H9 (cell line): ENCODE measurements around the gene SLC1A4. TPM values are rescaled to one million over a fixed set of nuclear protein-coding genes. Genes with fewer than 3 reads are reported as not detected.

ENCODE experiments used
- DNase-seq: peaks from one replicate; pipeline ENCODE4 v3.0.0-alpha.2; 2017
- H2AFZ ChIP-seq: one replicate; pipeline ENCODE4 v1.6.1; 2013; ENCODE audit warnings: mild to moderate bottlenecking, low read length, control low read depth, moderate library complexity
- H2AK5ac ChIP-seq: 2 replicates; pipeline ENCODE4 v1.6.1; 2013; ENCODE audit warnings: low read length, control low read depth, mixed read lengths; ENCODE audit not compliant: insufficient read length
- H2BK120ac ChIP-seq: one replicate; pipeline ENCODE4 v1.6.1; 2013; ENCODE audit warnings: low read depth, mild to moderate bottlenecking, low read length, control low read depth, inconsistent platforms; ENCODE audit not compliant: poor library complexity, severe bottlenecking
- H2BK12ac ChIP-seq: 2 replicates; pipeline ENCODE4 v1.6.1; 2013; ENCODE audit warnings: low read length, control low read depth, mixed read lengths, low read depth; ENCODE audit not compliant: insufficient read length
- H2BK15ac ChIP-seq: 2 replicates; pipeline ENCODE4 v1.6.1; 2013; ENCODE audit warnings: low read depth, low read length, control low read depth
- H2BK20ac ChIP-seq: one replicate; pipeline ENCODE4 v1.6.1; 2013; ENCODE audit warnings: low read depth, mild to moderate bottlenecking, low read length, control low read depth, inconsistent platforms; ENCODE audit not compliant: poor library complexity, severe bottlenecking
- H2BK5ac ChIP-seq: 2 replicates; pipeline ENCODE4 v1.6.1; 2013; ENCODE audit warnings: low read length, control low read depth, mixed read lengths; ENCODE audit not compliant: insufficient read length
- H3K14ac ChIP-seq: 2 replicates; pipeline ENCODE4 v1.6.1; 2013; ENCODE audit warnings: low read length, control low read depth; ENCODE audit not compliant: insufficient read depth
- H3K18ac ChIP-seq: 2 replicates; pipeline ENCODE4 v1.6.1; 2013; ENCODE audit warnings: low read depth, mild to moderate bottlenecking, mixed read lengths, low read length, control low read depth; ENCODE audit not compliant: insufficient read length
- H3K23ac ChIP-seq: 2 replicates; pipeline ENCODE4 v1.6.1; 2013; ENCODE audit warnings: low read length, control low read depth, mixed read lengths, low read depth; ENCODE audit not compliant: insufficient read length
- H3K23me2 ChIP-seq: 2 replicates; pipeline ENCODE4 v1.6.1; 2013; ENCODE audit warnings: low read depth, mild to moderate bottlenecking, mixed read lengths, low read length, control low read depth; ENCODE audit not compliant: insufficient read length, poor library complexity, severe bottlenecking
- H3K27ac ChIP-seq: 2 replicates; pipeline ENCODE4 v1.5.1; 2013; ENCODE audit warnings: low read length, control low read depth, mixed read lengths, low read depth; ENCODE audit not compliant: insufficient read length
- H3K27me3 ChIP-seq: 2 replicates; pipeline ENCODE4 v1.6.1; 2013; ENCODE audit warnings: low read length, control low read depth, inconsistent platforms; ENCODE audit not compliant: insufficient read depth
- H3K4ac ChIP-seq: 2 replicates; pipeline ENCODE4 v1.6.1; 2013; ENCODE audit warnings: low read depth, mild to moderate bottlenecking, control low read depth, inconsistent platforms, low read length, moderate library complexity
- H3K4me1 ChIP-seq: 2 replicates; pipeline ENCODE4 v1.6.1; 2013; ENCODE audit warnings: low read length, control low read depth, inconsistent platforms; ENCODE audit not compliant: insufficient read depth
- H3K4me2 ChIP-seq: 2 replicates; pipeline ENCODE4 v1.6.1; 2013; ENCODE audit warnings: low read length, control low read depth, mixed read lengths; ENCODE audit not compliant: insufficient read length, insufficient read depth
- H3K56ac ChIP-seq: 2 replicates; pipeline ENCODE4 v1.6.1; 2013; ENCODE audit warnings: low read depth, mild to moderate bottlenecking, mixed read lengths, low read length, control low read depth; ENCODE audit not compliant: insufficient read length
- H3K79me1 ChIP-seq: 2 replicates; pipeline ENCODE4 v1.6.1; 2013; ENCODE audit warnings: low read depth, mild to moderate bottlenecking, moderate library complexity, low read length, control low read depth, inconsistent platforms; ENCODE audit not compliant: insufficient read depth, poor library complexity, severe bottlenecking
- H3K79me2 ChIP-seq: 2 replicates; pipeline ENCODE4 v1.6.1; 2013; ENCODE audit warnings: low read length, control low read depth, inconsistent platforms; ENCODE audit not compliant: insufficient read depth
- H3K9ac ChIP-seq: 2 replicates; pipeline ENCODE4 v1.6.1; 2013; ENCODE audit warnings: low read length, control low read depth, mixed read lengths; ENCODE audit not compliant: insufficient read length; ENCODE audit errors: extremely low read depth
- H3K9me3 ChIP-seq: one replicate; pipeline ENCODE4 v1.6.1; 2013; ENCODE audit warnings: low read depth, low read length, inconsistent platforms; ENCODE audit not compliant: control insufficient read depth
- H3T11ph ChIP-seq: one replicate; pipeline ENCODE4 v1.6.1; 2013; ENCODE audit warnings: mild to moderate bottlenecking, low read length, control low read depth, inconsistent platforms
- H4K20me1 ChIP-seq: one replicate; pipeline ENCODE4 v1.6.1; 2013; ENCODE audit not compliant: control insufficient read depth, insufficient read length, insufficient read depth
- H4K5ac ChIP-seq: 2 replicates; pipeline ENCODE4 v1.6.1; 2013; ENCODE audit warnings: low read depth, mild to moderate bottlenecking, mixed read lengths, low read length, control low read depth; ENCODE audit not compliant: insufficient read length
- H4K8ac ChIP-seq: replicated peaks from 2 replicates; pipeline ENCODE4 v1.6.1; 2013; ENCODE audit warnings: low read length, control low read depth, mixed read lengths, low read depth; ENCODE audit not compliant: insufficient read length
- H4K91ac ChIP-seq: 2 replicates; pipeline ENCODE4 v1.6.1; 2013; ENCODE audit warnings: low read depth, mild to moderate bottlenecking, moderate library complexity, mixed read lengths, low read length, control low read depth; ENCODE audit not compliant: insufficient read length
- H3K27ac Mint-ChIP-seq, 3 experiments: 2 replicates in 2 of 3; 3 replicates in 1 of 3; pipeline ENCODE4 v1.8.0; 2020 to 2021; ENCODE audit warnings: mixed read lengths in 3 of 3, mild to moderate bottlenecking in 1 of 3, moderate library complexity in 1 of 3
- H3K27me3 Mint-ChIP-seq: 2 replicates; pipeline ENCODE4 v1.8.0; 2021; ENCODE audit warnings: low read depth, mild to moderate bottlenecking, moderate library complexity, mixed read lengths
- H3K36me3 Mint-ChIP-seq, 3 experiments: 2 replicates in 2 of 3; 3 replicates in 1 of 3; pipeline ENCODE4 v1.8.0; 2020 to 2021; ENCODE audit warnings: low read depth in 3 of 3, mixed read lengths in 3 of 3; ENCODE audit not compliant: insufficient read depth in 1 of 3
- H3K4me1 Mint-ChIP-seq, 2 experiments: 2 replicates each; pipeline ENCODE4 v1.8.0; 2020; ENCODE audit warnings: mixed read lengths in 2 of 2
- H3K4me3 Mint-ChIP-seq, 2 experiments: 2 replicates in 1 of 2; 3 replicates in 1 of 2; pipeline ENCODE4 v1.8.0; 2020 to 2021; ENCODE audit warnings: mild to moderate bottlenecking in 2 of 2, mixed read lengths in 2 of 2, moderate library complexity in 1 of 2
- H3K9me3 Mint-ChIP-seq, 2 experiments: 2 replicates in 1 of 2; 3 replicates in 1 of 2; pipeline ENCODE4 v1.8.0; 2020; ENCODE audit warnings: mild to moderate bottlenecking in 2 of 2, mixed read lengths in 2 of 2, moderate library complexity in 1 of 2
- CTCF ChIP-seq: fragments of 200-600 bp; sonication (generic); conservative IDR thresholded peaks from 3 replicates; pipeline ENCODE4 v1.8.0; 2021; ENCODE audit warnings: antibody characterized with exemption, mild to moderate bottlenecking
- WGBS: extraction: QIAGEN DNeasy Blood & Tissue Kit; methylation state at CpG from one replicate; pipeline ENCODE4 v1.1.7; 2013; ENCODE audit warnings: missing lambda C conversion rate, low lambda C conversion rate, mixed read lengths; ENCODE audit not compliant: insufficient read length; ENCODE audit errors: extremely low coverage; 5-methylcytosine and 5-hydroxymethylcytosine counted together
- total RNA-seq: library from RNA; stranded (reverse); gene quantifications from 2 replicates; pipeline ENCODE4 v1.2.1, GENCODE V29; 2021

SLC1A4 gene
- total RNA-seq, 1 experiment from 2014 or later: 1.9 TPM

- no peaks in the 10 kb centered on the region for H3K27me3 ChIP-seq
- H3K4me1 ChIP-seq: no peaks in the 10 kb centered on the region
- no peak overlapping the region for H4K5ac ChIP-seq
- DNase-seq: no peak
- H3K79me2 ChIP-seq: no peaks in the 10 kb centered on the region
- H3K4ac ChIP-seq: no peak overlapping the region
- no CpG with 5 or more reads among the region's 6 CpGs for WGBS
- no peak overlapping the region for H3K9ac ChIP-seq
- H4K20me1 ChIP-seq: no peaks in the 10 kb centered on the region
- no peak overlapping the region for H2BK5ac ChIP-seq
- H3K23me2 ChIP-seq: no peaks in the 10 kb centered on the region
- H3T11ph ChIP-seq: no peak overlapping the region
- peaks cover 0 to 2% (median 0%) of the 10 kb centered on the region in 3 experiments; a peak in 2 of 7 replicates for H3K36me3 Mint-ChIP-seq
- H3K27ac ChIP-seq: no peak overlapping the region
- no peak overlapping the region for H2BK120ac ChIP-seq
- no peak overlapping the region for H2BK15ac ChIP-seq
- no peaks in the 10 kb centered on the region for H3K79me1 ChIP-seq
- peaks cover 0 to 6% of the 10 kb centered on the region in 2 experiments; a peak in 1 of 4 replicates for H3K4me1 Mint-ChIP-seq
- H3K56ac ChIP-seq: no peak overlapping the region
- no peak overlapping the region for H4K8ac ChIP-seq
- no peak overlapping the region; a peak in 1 of 7 replicates for H3K27ac Mint-ChIP-seq
- H3K23ac ChIP-seq: no peak overlapping the region
- no peak overlapping the region for H3K4me3 Mint-ChIP-seq
- no peaks in the 10 kb centered on the region for H3K9me3 Mint-ChIP-seq
- H2AK5ac ChIP-seq: no peak overlapping the region
- no peak overlapping the region for H2BK20ac ChIP-seq
- no peak for TF ChIP-seq CTCF
- no peak overlapping the region for H4K91ac ChIP-seq
- H3K18ac ChIP-seq: no peak overlapping the region
- no peaks in the 10 kb centered on the region for H3K27me3 Mint-ChIP-seq
- H2AFZ ChIP-seq: no peak overlapping the region
- H3K9me3 ChIP-seq: no peaks in the 10 kb centered on the region
- H3K4me2 ChIP-seq: no peak overlapping the region
- H2BK12ac ChIP-seq: no peak overlapping the region
- H3K14ac ChIP-seq: no peak overlapping the region
Measured at GRCh38 chr2:65022189-65022588, 33.0 kb downstream of the SLC1A4 start.
